Ishikawa (cell line): ENCODE results near the gene TMBIM4.

ENCODE experiments used
- CEBPB ChIP-seq: IDR thresholded peaks from 2 replicates; pipeline ENCODE4 v1.6.1; 2012
- CREB1 ChIP-seq: IDR thresholded peaks from 2 replicates; pipeline ENCODE4 v1.6.1; 2012; ENCODE audit warnings: low read depth
- EGR1 ChIP-seq: IDR thresholded peaks from 2 replicates; pipeline ENCODE4 v1.6.1; 2012
- EP300 ChIP-seq: IDR thresholded peaks from 2 replicates; pipeline ENCODE4 v1.6.1; 2012; ENCODE audit warnings: borderline replicate concordance
- FOXM1 ChIP-seq: IDR thresholded peaks from 2 replicates; pipeline ENCODE4 v1.6.1; 2012; ENCODE audit warnings: low read depth, borderline replicate concordance
- NFIC ChIP-seq: IDR thresholded peaks from 2 replicates; pipeline ENCODE4 v1.6.1; 2012
- RAD21 ChIP-seq: IDR thresholded peaks from 2 replicates; pipeline ENCODE4 v1.6.1; 2012; ENCODE audit warnings: low read depth
- TAF1 ChIP-seq: IDR thresholded peaks from 2 replicates; pipeline ENCODE4 v1.6.1; 2012; ENCODE audit warnings: low read depth, mild to moderate bottlenecking
- TCF12 ChIP-seq: IDR thresholded peaks from 2 replicates; pipeline ENCODE4 v1.6.1; 2012; ENCODE audit warnings: low read depth
- TEAD4 ChIP-seq: IDR thresholded peaks from 2 replicates; pipeline ENCODE4 v1.6.1; 2012
- YY1 ChIP-seq: IDR thresholded peaks from 2 replicates; pipeline ENCODE4 v1.6.1; 2012; ENCODE audit warnings: low read depth
- ZBTB7A ChIP-seq: IDR thresholded peaks from 2 replicates; pipeline ENCODE4 v1.6.1; 2012; ENCODE audit warnings: low read depth
- TF ChIP-seq, protein P1 (sequence below): IDR thresholded peaks from 2 replicates; pipeline ENCODE4 v1.6.1; 2012; ENCODE audit warnings: low read depth, mild to moderate bottlenecking
- TF ChIP-seq, protein P2 (sequence below): IDR thresholded peaks from 2 replicates; pipeline ENCODE4 v1.6.1; 2012
- TF ChIP-seq, protein P3 (sequence below): IDR thresholded peaks from 2 replicates; pipeline ENCODE4 v1.6.1; 2012

The TMBIM4 gene

DNA sequence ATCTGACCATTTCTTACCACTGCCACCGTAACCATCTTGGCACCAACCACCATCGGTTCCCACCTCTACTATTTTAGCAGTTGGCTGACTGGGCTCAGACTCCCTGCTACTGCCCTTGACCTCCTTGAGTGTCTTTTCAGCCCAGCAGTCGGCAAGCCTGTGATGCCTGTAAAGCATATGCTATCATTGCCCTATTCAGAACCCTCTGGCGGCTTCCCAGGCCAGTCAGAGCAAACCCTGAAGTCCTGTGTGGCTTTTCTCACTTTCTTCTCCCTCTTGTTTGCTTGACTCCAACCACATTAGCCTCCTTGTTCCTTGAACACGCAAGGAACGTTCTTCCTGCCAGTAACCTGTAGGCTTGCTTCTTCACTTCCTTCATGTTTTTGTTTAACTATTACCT, 25.4 kb upstream of the TMBIM4 start:
- TF ChIP-seq TCF12 (no peak), TAF1 (no peak), ZBTB7A (no peak), YY1 (no peak), CEBPB (no peak), FOXM1 (no peak), CREB1 (no peak), TEAD4 (no peak), RAD21 (no peak)
- TF ChIP-seq, protein P1, sequence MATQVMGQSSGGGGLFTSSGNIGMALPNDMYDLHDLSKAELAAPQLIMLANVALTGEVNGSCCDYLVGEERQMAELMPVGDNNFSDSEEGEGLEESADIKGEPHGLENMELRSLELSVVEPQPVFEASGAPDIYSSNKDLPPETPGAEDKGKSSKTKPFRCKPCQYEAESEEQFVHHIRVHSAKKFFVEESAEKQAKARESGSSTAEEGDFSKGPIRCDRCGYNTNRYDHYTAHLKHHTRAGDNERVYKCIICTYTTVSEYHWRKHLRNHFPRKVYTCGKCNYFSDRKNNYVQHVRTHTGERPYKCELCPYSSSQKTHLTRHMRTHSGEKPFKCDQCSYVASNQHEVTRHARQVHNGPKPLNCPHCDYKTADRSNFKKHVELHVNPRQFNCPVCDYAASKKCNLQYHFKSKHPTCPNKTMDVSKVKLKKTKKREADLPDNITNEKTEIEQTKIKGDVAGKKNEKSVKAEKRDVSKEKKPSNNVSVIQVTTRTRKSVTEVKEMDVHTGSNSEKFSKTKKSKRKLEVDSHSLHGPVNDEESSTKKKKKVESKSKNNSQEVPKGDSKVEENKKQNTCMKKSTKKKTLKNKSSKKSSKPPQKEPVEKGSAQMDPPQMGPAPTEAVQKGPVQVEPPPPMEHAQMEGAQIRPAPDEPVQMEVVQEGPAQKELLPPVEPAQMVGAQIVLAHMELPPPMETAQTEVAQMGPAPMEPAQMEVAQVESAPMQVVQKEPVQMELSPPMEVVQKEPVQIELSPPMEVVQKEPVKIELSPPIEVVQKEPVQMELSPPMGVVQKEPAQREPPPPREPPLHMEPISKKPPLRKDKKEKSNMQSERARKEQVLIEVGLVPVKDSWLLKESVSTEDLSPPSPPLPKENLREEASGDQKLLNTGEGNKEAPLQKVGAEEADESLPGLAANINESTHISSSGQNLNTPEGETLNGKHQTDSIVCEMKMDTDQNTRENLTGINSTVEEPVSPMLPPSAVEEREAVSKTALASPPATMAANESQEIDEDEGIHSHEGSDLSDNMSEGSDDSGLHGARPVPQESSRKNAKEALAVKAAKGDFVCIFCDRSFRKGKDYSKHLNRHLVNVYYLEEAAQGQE = no peak

DNA sequence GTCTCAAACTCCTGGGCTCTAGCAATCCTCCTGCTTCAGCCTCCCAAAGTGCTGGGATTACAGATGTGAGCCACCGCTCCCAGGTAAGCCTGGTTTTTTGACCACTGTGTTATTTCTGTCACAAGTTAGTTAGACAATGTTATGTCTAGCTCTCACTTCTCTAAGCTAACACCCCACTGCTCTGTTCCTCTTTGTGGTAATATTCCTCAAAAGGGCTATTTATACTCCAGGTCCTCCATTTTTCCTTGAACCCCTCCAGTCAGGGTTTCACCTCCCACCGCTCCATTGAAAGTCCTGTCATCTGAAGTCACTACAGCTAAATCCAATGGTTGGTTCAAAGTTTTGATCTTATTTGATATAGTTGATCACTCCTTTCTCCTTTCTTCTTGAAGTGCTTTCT, 24.3 kb upstream of the TMBIM4 start:
- no peak for TF ChIP-seq EP300
- TF ChIP-seq, protein P1 = no peak
- no peak for TF ChIP-seq EGR1
- TF ChIP-seq, protein P2, sequence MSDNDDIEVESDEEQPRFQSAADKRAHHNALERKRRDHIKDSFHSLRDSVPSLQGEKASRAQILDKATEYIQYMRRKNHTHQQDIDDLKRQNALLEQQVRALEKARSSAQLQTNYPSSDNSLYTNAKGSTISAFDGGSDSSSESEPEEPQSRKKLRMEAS = no peak
- no peak for TF ChIP-seq TCF12
- no peak for TF ChIP-seq RAD21
- TF ChIP-seq CREB1 = no peak
- no peak for TF ChIP-seq TEAD4
- TF ChIP-seq CEBPB = no peak
- TF ChIP-seq FOXM1 = no peak
- no peak for TF ChIP-seq NFIC
- TF ChIP-seq ZBTB7A = no peak
- TF ChIP-seq, protein P3, sequence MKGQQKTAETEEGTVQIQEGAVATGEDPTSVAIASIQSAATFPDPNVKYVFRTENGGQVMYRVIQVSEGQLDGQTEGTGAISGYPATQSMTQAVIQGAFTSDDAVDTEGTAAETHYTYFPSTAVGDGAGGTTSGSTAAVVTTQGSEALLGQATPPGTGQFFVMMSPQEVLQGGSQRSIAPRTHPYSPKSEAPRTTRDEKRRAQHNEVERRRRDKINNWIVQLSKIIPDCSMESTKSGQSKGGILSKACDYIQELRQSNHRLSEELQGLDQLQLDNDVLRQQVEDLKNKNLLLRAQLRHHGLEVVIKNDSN = no peak
- TF ChIP-seq TAF1 = no peak
- no peak for TF ChIP-seq YY1

DNA sequence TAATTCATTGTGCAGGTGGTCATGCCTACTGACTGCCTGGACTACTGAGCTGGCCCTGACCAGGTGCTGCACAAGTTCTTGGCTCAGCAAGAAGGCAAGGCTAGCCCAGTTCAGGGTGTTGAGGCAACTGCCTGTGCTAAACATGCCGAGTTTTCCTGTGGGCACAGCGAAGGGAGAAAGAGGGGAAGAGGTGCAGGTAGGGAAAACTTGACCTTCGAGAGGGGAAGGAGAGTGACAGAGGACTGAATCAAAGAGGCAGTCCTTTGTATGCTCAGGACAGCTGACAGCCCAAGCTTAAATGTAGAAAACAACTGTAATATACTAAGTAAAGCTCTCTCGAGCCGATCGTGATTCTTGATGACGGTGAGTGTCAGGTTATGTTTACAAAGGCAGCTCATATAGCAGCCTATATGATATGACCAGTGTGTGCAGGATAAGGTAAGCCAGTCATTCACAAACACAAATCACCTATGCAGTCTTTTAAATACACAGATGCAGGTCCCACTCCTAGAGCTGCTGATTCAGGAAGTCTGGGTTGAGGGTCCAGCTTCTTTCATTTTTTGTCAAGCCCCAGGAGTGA, 21.8 kb upstream of the TMBIM4 start:
- TF ChIP-seq EP300 (no peak), TCF12 (no peak), ZBTB7A (no peak), CREB1 (no peak), CEBPB (no peak), TEAD4 (no peak), NFIC (no peak), RAD21 (no peak), FOXM1 (no peak), YY1 (no peak)
- TF ChIP-seq, protein P1 = no peak
- TF ChIP-seq, protein P3 = no peak

DNA sequence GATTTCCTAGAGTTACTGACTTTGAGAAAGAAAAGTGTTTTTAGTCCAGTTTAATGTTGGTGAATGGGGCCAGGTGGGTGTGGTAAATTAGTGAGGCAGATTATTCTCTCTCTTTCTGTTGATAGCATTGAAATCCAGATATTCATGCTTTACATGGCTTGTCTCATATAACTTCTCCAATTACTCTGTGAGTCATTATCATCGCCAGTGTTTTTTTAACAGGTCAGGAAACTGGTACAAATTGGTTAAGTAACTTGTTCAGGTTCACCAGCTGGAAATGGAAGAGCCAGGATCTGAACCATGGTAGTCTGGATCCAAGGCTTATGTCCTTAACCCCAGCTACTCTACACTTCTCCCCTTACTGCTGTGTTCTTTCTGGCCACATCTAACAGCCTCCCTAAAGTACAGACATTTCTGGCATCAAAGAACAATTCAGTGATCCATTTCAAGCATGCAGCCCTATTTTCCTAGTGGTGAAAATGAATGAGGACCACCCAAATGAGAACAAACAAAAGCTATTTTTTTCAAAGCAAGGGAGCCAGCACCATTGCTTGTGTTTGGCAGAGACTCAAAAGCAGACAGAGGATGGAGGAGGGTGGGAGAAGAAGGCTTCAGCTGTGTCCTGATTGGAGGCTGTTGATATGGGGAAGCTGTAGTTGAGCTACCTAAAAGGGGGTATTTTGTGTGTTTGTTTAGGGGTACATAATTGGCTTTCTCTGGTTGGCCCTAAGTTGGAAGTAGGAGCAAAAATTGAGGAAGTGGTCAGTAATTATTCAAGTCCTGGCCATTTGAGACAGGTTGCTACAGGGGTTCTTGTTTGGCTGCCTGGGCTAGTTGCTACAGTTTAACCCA, 20.9 kb upstream of the TMBIM4 start:
- TF ChIP-seq CEBPB (no peak), CREB1 (no peak), YY1 (no peak), TCF12 (no peak), FOXM1 (no peak), TEAD4 (no peak), EGR1 (no peak), NFIC (no peak), TAF1 (no peak), ZBTB7A (no peak), RAD21 (no peak), EP300 (no peak)
- TF ChIP-seq, protein P1 = no peak
- TF ChIP-seq, protein P2 = no peak
- TF ChIP-seq, protein P3 = no peak
